Measurements from ENCODE around the gene CNTN4. TPM values are rescaled to one million over a fixed set of nuclear protein-coding genes. Genes with fewer than 3 reads are reported as not detected.

CNTN4 gene
- total and polyA plus RNA-seq, 10 donors, result 0.20 to 4.3 (median 1.5) TPM

DNA sequence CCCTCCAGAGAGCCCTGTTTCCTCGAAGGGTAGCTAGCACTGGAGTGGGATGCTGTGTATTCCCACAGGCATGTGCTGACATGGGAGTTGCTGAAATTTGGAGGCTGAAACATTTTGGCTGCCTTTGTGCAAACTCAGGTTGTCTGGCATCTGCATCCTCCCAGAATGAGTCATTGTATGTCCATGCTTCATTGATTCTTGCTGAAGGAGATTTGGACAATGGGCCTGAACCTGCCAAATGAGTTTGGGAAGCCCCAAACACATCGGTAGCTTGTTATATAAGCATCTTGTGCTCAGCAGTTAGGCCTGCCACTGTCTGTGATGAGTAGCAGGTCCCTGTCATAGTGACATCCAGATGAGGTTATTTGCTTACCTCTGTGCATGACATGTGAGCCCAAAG, 851.5 kb downstream of the CNTN4 start:
- H3K4me1 ChIP-seq, result no peaks in the 10 kb centered on the region
- no peaks in the 10 kb centered on the region for H3K9me3 ChIP-seq
- TF ChIP-seq POLR2AphosphoS5 (IDR thresholded peaks at IDR 0.05) (no peak), POLR2A (IDR thresholded peaks at IDR 0.05) (no peak)
- TF ChIP-seq, protein P1, sequence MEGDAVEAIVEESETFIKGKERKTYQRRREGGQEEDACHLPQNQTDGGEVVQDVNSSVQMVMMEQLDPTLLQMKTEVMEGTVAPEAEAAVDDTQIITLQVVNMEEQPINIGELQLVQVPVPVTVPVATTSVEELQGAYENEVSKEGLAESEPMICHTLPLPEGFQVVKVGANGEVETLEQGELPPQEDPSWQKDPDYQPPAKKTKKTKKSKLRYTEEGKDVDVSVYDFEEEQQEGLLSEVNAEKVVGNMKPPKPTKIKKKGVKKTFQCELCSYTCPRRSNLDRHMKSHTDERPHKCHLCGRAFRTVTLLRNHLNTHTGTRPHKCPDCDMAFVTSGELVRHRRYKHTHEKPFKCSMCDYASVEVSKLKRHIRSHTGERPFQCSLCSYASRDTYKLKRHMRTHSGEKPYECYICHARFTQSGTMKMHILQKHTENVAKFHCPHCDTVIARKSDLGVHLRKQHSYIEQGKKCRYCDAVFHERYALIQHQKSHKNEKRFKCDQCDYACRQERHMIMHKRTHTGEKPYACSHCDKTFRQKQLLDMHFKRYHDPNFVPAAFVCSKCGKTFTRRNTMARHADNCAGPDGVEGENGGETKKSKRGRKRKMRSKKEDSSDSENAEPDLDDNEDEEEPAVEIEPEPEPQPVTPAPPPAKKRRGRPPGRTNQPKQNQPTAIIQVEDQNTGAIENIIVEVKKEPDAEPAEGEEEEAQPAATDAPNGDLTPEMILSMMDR (IDR thresholded peaks at IDR 0.05 in 8 of 11, conservative IDR thresholded peaks at IDR 0.05 in 3 of 11), result no peak
- H3K27me3 ChIP-seq (replicated peaks in 1 of 7), result no peaks in the 10 kb centered on the region
- no peaks in the 10 kb centered on the region for H3K36me3 ChIP-seq
- 65 to 91% (median 84%) methylated on average over 2 of the region's 2 CpGs for WGBS, 5 donors
- no peak for DNase-seq
- no peak overlapping the region for H3K4me3 ChIP-seq
- H3K27ac ChIP-seq, result no peak overlapping the region
- intact Hi-C loops (cut with DNase I; ENCODE audit: low total_unique reads), result no loop called here

DNA sequence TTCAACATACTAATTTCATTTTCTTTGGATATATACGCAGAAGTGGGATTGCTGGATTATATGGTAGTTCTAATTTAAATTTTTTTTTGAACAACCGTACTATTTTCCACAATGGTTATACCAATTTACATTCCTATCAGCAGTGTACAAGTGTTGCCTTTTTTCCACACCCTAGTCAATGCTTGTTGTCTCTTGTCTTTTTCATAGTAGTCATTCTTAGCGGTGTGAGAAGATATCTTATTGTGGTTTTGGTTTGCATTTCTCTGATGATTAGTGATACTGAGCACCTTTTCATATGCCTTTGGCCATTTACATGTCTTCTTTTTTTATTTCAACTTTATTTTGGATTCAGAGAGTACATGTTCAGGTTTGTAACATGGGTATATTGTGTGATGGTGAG, 858.4 kb downstream of the CNTN4 start:
- DNase-seq, result no peak
- intact Hi-C loops (cut with DNase I; ENCODE audit: low total_unique reads), result no loop called here
- no peaks in the 10 kb centered on the region for H3K27me3 ChIP-seq (replicated peaks in 1 of 7)
- H3K4me1 ChIP-seq, result no peaks in the 10 kb centered on the region
- H3K27ac ChIP-seq, result no peak overlapping the region
- no peaks in the 10 kb centered on the region for H3K9me3 ChIP-seq
- no peak for TF ChIP-seq POLR2A (IDR thresholded peaks at IDR 0.05)
- TF ChIP-seq, protein P1 (IDR thresholded peaks at IDR 0.05 in 8 of 11, conservative IDR thresholded peaks at IDR 0.05 in 3 of 11), result no peak
- no peak for TF ChIP-seq POLR2AphosphoS5 (IDR thresholded peaks at IDR 0.05)
- H3K36me3 ChIP-seq, result no peaks in the 10 kb centered on the region
- WGBS, 5 donors, result 62 to 96% (median 81%) methylated on average over 3 of the region's 3 CpGs
- H3K4me3 ChIP-seq, result no peak overlapping the region

DNA sequence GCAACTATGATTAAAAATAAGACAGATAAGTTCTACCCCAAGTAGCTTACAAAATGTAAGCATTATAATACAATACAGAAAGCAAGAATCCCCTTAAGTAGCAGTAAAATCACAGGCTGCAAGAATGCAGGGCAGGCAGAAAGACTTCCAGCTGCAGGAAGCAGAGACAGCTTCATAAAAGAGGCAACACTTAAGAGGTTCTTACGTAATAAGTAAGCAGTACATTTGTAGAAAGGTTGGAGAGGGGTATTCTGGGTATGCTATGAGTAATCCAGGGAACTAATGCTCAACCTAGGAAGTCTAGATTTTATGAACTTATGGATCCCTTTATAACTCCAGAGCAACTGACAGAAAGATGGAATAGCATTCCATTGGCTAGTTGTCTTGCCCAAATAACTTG, 859.9 kb downstream of the CNTN4 start:
- WGBS, 5 donors, result 41 to 75% (median 58%) methylated on average over 1 of the region's 1 CpG
- intact Hi-C loops (cut with DNase I; ENCODE audit: low total_unique reads), result no loop called here
- DNase-seq, result no peak

DNA sequence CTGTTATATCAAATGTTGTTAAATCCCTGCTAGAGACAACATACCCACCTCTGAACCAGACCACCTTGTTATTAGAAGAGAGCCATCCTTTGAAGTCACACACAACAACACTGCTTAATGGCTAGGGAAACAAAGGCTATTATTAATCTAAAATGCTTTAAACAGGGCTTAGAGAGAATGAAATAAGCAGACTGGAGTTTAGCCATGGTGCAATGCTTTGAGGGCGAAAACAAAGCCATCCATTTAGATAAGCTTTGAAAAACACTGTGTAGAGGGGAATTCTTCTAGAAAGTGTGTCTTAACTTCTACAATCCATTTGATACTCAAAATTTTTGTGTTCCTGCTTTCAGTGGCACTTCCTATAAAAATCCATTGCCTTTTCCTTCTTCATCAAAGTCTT, 862.9 kb downstream of the CNTN4 start:
- intact Hi-C loops (cut with DNase I; ENCODE audit: low total_unique reads), result no loop called here
- 80 to 91% (median 85%) methylated on average over 1 of the region's 1 CpG for WGBS, 5 donors
- Histone ChIP-seq H3K4me3 (no peak overlapping the region), H3K27ac (no peak overlapping the region), H3K27me3 (replicated peaks in 1 of 7) (no peaks in the 10 kb centered on the region), H3K9me3 (no peaks in the 10 kb centered on the region), H3K36me3 (no peaks in the 10 kb centered on the region), H3K4me1 (no peaks in the 10 kb centered on the region)
- DNase-seq, result no peak
- no peak for TF ChIP-seq POLR2A (IDR thresholded peaks at IDR 0.05)
- TF ChIP-seq, protein P1 (IDR thresholded peaks at IDR 0.05 in 8 of 11, conservative IDR thresholded peaks at IDR 0.05 in 3 of 11), result no peak

More for the DNA sequence above, 859.9 kb downstream of the CNTN4 start:
- no peak for TF ChIP-seq POLR2A (IDR thresholded peaks at IDR 0.05)
- no peak for TF ChIP-seq POLR2AphosphoS5 (IDR thresholded peaks at IDR 0.05)
- TF ChIP-seq, protein P1 (IDR thresholded peaks at IDR 0.05 in 8 of 11, conservative IDR thresholded peaks at IDR 0.05 in 3 of 11), result no peak
- Histone ChIP-seq H3K27ac (peak overlapping the region in 2 of 8 donors; percentile 22 to 29), H3K27me3 (replicated peaks in 1 of 7) (no peaks in the 10 kb centered on the region), H3K36me3 (no peaks in the 10 kb centered on the region), H3K4me1 (no peaks in the 10 kb centered on the region), H3K9me3 (no peaks in the 10 kb centered on the region), H3K4me3 (no peak overlapping the region)

Measured in spleen (tissue), 11 donors.